ENCODE results near the gene GPX6.
A peak's percentile ranks its signal among the peaks of the same experiment; 100 is the strongest.
"Not testable (repeated sequence)": the region's sequence is repeated elsewhere in the genome, so short reads cannot be mapped to it uniquely, and the experiment has no call there.

The GPX6 gene, protein sequence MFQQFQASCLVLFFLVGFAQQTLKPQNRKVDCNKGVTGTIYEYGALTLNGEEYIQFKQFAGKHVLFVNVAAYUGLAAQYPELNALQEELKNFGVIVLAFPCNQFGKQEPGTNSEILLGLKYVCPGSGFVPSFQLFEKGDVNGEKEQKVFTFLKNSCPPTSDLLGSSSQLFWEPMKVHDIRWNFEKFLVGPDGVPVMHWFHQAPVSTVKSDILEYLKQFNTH

DNA sequence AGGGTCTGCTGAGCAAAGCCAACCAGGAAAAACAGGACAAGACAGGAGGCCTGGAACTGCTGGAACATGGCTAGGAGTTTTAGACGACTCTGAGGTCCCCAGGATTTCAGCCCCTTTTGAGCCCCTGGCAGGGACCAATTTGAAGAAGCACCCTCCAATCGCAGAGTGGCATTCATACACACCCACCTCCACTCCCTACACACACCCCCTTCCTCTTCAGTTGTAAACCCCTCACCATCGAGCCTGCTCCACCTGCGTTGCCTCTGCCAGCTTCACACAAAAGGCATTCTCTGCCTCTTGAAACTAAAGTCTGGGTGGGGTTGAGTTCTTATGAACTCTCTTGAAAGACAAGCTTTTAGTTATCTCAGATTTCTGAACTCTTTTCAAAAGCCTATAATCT lies at the start of gene GPX6:
Gene GPX6 (minus strand): TSS at position 118 of the 400 bp plus-strand sequence. CDS start 50 bp downstream, at position 68.
- no peak for DNase-seq (ENCODE audit: low read depth in 3 of 3)

DNA sequence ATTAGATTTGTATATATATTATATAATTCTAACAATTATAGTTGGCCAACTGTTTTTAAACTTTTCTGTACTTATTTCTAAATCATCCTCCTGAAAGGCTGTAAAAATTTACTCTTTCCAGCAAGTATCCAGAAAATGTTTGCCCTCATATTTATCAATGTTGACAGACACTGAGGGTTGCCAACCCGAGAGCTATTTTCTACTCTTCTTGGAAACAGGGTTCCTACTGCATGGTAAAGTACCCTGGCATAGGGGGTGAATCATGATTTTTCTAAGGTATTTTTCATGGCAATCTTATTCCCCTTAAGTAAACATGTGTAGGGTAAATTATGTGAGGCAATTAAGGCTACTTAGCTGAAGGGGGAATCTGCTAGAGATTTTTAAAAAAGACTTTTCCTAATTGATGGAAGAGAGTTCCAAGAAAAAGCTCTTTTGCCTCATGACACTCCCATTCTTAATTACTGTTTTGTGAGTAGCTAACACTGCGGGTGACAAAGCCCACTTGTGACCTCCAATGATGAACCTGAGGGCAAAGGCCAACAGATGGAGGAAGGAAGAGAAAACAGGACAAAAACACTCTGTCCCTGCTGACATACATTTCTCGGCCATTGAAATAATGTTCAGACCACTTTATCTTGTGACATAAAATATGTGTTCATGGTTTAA lies 48.0 kb upstream of the GPX6 start:
- no peak for DNase-seq (ENCODE audit: low read depth in 3 of 3)

DNA sequence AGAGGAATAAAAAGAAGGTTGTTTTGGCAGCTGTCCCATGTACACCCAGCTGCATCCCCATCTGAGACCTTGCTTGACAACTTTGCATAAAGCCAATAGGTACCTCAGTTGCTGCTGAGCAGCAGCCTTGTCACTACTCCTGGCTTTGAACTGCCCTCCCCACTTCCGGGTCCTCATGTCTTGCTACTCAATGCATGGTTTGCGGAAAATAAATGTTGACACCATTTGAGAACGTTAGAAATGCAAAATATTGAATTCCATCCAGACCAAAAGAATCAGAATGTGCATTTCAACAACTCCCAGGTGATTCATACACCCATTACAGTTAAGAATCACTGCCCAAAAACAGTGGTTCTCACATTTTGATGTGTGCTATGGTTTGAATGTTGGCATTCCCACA lies 43.0 kb upstream of the GPX6 start:
- no peak for DNase-seq (ENCODE audit: low read depth in 3 of 3)

DNA sequence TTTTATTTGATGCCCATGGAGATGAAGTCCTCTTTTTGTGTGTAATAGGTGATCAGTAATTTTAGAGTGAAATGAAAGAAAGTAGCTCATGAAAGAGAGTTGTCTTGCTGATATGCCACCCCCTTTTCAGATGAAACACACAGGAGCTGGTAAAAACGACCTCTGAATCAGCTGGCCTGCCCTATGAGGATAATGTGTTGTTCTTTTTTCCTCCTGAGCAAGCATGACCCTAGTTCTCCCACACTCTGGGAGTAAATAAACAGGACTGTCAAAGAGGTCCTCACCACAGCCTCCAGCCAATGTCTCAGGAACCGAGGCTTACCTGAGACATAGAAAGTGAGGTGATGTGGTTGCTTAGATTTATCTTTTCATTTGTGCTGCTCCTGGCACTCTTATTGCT lies 39.5 kb upstream of the GPX6 start:
- no peak for DNase-seq (ENCODE audit: low read depth in 3 of 3)

DNA sequence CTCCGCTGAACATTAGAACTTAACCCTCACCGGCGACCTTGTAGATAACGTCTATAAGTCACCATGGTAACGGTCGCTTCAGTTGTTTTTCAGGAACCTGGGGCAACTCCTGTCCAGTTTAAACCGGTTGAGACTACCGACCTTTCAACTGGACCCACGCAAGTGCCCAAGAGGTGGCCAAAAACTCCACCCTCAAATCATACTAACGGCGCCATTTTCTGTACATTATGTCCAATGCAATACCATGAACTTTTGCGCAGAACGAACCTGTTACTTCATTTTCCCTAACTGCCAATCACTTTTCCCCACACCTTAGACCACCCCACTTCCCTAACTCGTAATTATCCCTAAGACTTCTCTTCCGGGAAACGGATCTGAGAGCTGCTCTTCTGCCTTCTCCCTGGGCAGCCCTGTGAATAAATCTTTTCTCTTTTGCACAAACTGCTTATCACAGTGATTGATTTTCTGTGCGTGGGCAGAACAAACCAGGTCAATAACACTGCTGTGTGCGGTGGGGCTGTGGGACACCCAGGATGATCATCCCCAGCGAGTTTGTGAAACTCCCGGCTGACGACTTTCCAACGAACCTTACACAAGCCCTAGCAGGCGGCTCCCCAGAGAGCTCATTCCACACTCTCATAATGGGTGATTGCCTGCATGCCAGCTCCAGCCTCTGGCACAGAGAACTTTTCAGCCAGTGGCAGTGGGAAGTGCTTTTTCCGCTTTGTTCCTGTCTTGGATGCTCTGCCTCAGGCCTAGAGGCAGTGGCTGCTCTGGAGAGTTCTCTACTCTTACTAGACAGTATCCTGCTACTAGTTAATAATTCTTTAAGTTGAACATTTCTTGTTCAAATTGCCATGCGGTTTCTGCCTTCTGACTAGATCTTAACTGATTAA lies 38.6 kb upstream of the GPX6 start:
- no peak for DNase-seq (ENCODE audit: low read depth in 3 of 3)

DNA sequence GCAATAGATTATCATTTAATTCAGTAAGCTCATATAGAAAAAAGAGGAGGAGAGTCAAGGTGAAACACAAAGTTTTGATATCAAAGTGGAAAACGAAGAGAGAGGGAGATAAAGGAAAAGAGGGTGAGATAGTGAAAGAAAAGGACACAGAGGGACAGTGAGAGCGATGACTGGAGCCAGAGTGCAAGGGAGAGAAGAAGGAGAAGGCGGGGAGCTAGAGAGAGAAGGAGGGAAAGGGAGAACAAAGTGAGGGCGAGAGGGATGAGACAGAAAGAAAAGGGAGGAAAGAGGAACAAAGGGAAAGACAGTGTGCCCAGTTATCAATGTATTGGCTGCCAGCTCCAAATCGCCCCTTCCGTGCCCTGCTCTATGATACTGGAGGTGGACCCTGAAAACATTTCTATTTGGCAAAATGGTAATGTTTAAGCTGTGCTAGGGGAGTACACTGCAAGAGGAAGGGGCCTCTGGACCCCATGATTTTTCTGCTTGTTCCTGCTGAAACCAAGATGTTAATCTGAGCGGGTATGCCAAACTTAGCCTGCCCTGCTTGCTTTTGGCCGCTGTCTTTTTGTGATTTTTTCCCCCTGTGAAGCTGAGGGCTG lies 37.9 kb upstream of the GPX6 start:
- DNase-seq (ENCODE audit: low read depth in 3 of 3), result no peak

DNA sequence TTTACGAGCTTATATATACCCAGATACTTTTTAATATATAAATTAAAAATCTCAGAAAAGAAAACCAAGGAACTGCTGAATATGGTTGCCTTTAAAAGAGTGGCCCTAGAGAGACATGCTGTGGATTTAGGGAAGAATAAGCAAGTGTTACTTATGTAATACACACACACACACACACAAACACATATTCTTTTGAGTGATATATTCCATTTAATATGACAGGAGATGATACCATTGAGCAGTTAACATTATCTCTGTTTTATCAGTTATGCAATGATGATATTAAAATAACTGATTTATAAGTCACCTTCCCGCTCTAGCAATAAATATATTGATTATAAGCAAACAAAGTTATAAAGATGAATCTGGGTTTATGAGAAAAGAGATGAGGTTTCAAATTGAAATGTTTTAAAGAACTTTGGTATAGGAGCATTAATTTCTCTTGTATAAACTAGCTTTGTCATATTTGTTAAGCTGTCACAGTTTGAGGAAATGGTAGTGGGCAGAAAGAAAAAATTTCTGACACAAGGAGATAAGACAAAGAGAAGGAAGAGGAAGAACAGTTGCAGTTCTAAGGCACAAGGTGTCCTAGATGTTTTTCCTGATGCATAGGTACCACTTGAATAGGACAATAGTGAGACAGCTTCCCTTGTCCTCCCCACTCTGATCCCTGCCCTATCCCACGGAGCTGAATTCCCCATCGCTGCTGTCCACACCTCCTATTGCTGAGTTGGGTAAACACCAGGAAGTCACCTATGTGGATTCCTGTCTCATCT lies 36.5 kb upstream of the GPX6 start:
- no peak for DNase-seq (ENCODE audit: low read depth in 3 of 3)

DNA sequence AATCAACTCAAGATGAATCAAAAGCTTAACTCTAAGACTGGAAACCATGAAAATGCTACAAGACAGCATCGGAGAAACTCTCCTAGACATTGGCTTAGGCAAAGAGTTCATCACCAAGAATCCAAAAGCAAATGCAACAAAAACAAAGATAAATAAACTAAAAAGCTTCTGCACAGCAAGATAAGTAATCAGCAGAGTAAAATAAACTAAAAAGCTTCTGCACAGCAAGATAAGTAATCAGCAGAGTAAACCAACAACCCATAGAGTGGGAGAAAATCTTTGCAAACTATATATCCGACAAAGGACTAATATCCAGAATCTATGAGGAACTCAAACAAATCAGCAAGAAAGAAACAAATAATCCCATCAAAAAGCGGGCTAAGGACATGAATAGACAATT lies 31.4 kb upstream of the GPX6 start:
- not testable (repeated sequence) for DNase-seq (ENCODE audit: low read depth in 3 of 3)

DNA sequence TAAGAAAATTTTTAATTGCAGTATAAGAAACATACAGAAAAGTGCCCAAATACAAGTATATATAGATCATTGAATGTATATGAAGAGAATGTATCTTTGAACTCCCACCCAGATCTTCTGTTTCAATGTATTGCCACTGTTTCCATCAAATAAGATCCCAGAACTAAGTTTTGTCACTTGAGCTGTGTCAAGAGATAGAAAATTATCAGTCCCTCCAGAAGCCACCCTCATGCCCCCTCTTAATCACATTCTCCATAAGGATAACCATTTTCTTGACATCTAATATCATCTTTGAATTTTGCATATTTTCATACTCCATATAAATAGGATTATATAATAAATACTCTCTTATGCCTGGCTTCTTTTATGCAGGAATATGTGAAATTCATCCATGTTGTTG lies 30.4 kb upstream of the GPX6 start:
- no peak for DNase-seq (ENCODE audit: low read depth in 3 of 3)

DNA sequence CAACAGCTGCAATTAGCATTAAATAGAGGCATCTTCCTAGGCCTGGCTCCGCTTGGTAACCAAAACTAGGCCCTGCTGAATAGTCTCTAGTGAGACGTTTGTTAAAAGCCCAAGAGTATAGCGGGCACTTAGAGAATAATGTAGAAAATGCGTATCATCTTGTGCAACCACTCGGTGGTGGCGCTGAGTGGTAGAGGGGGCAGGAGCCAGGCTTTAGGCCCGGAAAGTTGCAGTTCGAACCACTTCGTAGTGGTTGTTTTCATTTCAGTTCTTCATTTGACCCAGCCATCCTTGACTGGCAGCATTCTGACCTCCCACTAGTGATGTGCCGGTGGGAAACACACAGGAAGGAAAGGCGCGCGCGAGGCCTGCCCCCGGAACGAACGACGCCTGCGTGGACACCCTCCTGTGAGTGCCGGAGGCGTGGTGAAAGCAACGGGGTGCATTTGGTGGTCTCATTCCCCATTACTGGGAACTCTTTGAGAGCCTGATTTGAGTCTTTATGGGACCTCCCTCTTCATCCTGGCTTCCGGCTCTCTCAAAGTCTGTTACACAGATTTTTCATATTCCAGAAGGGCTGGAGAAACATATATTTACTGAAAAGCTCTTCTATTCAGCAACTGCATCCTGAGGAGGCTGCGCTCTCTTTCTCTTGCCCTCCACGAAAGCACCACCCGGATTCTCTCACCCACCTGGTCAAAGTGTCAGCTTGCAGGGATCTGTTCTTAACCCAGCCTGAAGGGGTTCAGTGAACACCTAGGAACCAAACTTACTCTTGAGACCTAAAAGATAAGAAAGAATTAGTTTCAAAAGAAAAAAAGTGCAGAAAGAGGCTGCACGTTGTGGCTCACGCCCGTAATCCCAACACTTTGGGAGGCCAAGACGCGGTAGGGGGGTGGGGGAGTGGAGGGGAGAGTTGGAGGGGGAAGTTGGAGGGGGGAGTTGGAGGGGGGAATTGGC lies 28.3 kb upstream of the GPX6 start:
- no peak for DNase-seq (ENCODE audit: low read depth in 3 of 3)

DNA sequence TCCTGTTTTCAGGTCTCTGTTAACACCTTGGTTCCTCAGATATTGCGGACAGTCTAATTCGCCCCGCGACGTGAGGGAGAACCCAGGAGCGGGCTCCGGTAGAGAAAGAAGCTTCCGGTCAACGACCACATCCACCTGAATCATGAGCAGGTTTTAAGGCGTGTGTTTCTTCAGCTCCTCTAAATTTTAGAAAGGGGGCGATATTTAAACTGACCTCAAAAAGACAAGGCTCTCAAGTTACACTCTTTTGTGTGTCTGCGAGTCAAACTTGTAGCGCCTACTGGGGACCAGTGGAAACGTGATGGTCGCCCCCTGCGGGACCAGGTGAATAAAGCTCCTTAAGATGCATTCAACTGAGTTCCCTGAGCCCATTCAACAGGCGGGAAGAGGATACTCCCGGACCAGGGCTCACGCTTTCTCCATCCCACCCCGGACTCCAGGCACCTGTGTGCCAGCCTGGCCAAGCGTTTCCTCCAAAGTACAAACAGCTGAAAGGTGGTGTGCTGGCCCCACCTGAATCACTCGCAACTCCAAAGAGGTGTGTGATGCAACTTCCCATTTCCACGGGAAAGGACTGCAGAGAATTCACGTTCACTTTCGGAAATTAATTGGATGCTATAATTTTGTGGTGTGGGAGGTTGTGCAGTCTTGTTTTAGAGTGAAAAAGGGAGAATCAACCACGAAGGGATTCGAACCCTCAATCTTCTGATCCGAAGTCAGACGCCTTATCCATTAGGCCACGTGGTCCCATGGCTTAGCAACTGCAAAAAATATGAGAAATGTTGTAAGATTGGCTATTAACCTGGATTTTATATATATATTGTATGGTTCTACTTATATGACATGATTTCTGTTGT lies 27.1 kb upstream of the GPX6 start:
- peak; percentile 28 to 40 (median 34) for DNase-seq (ENCODE audit: low read depth in 3 of 3)

DNA sequence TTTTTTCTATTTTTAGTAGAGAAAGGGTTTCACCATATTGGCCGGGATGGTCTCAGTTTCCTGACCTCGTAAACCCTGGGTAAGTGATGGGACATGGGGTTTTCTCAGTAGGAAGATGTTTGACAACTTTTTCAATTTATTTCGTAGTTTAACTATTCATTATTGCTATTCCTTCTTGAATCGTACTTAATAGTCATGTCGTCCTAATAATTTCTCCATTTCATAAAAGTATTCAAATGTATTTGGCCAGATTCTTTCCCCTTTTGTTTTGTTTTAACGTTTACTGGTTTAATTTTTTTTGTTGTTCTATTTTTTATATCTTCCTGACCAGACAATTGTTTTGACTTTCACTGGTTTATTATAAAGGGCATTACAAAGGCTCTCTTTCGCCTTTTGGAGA lies 26.4 kb upstream of the GPX6 start:
- no peak for DNase-seq (ENCODE audit: low read depth in 3 of 3)

DNA sequence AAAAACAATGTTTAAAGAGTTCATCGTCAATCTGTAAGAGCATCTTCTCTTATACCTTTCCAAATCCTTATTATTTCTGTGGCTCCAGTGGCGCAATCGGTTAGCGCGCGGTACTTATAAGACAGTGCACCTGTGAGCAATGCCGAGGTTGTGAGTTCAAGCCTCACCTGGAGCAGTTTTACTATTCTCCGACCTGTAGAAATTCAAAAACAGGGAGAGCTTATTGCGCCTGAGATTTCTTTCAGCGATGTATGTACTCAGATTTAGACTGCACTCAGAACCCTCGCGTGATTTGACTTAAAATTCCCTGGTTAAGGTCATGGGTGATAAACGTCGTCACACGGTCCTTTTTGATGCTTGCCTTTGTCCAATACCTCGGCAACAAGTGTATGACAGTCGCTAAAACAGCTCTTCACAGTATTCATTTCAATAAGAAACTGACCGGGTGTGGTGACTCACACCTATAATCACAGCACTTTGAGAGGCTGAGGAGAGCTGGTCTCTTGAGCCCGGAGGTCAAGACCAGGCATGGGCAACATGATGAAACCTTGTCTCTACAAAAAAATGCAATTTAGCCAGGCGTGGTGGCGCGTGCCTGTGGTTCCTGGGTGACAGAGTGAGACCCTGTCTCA lies 22.0 kb upstream of the GPX6 start:
- DNase-seq (ENCODE audit: low read depth in 3 of 3), result no peak

DNA sequence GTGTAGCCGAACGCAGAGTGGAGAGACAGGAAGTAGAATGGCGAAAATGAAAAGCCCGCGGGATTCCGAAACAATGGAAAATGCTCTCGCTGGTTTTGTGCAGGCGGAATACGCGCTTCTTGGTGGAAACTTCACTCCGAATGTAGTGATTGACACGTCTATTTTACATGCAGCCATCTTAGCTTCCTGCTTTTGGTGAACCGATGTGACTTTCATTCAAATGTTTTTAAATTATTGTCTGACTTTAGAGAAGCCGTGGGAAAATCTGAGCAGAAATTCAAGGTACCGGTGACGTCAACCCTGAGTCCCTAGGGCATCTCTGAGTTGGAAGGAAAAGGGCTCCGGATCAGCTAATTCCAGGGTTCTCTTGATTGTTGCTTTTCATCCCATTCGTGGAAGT lies 21.5 kb upstream of the GPX6 start:
- DNase-seq (ENCODE audit: low read depth in 3 of 3), result no peak

DNA sequence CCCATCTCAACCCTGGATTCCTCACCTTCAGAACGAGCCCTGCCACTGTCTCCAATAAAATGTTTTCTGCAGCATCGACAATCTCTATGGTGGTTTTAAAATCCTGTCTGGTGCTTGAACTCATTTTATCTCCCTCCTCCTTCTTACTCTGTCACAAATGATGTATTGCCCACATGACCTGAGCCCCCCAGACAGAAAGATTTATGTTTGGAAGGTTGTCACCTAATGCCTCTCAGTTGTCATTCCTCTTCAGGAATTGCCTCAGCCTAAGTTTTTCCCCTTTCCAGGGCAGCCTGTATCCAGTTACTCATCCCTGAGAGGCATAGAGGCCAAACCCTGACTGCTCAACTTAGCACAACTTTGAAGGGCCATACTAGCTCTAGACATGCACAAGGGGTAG lies 19.3 kb upstream of the GPX6 start:
- DNase-seq (ENCODE audit: low read depth in 3 of 3), result no peak

DNA sequence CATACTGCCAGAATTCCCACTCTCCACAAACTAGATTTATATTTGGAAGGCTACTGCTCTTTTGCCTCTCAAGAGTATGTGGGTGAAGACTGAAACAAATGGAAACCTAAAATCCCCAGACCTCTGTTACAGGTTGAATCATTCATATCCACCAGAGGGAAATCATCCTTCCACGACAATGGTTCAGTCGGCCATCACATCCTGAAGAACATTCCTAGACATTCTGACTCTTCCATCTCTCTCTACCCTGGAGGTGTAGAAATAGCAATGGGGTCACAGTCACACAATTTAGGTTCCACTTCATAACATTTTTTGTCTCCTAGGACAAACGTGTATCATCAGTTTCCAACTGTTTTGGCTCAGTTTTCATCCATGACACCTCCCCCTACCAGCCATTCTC lies 18.7 kb upstream of the GPX6 start:
- DNase-seq (ENCODE audit: low read depth in 3 of 3), result no peak

DNA sequence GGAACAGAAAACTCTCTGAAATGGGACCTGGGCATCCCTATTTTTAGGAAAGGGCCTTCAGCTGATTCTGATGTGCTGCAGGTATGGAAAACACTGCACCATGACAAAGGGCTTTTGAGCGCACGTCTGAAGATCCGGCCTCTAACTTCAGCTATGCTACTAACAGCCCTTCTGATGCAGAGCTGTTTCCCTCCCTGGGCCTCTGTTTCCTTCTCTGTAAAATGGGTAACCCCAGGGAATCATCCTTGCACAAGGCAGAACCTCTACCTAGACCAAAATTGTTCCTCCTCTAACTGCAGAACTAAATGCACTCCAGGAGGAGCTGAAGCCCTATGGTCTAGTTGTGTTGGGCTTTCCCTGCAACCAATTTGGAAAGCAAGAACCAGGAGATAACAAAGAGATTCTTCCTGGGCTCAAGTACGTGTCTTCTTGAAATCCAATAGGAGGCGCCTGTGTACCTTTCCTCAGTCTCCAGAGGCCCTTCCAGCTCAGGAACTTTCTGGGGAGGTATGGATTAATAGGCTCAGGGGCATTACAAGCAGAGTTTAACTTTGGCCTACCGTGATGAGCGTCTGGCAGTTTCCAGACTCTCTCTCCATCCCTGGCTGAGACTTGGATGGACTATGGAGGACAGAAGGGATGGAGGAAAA lies 16.0 kb upstream of the GPX6 start:
- no peak for DNase-seq (ENCODE audit: low read depth in 3 of 3)

DNA sequence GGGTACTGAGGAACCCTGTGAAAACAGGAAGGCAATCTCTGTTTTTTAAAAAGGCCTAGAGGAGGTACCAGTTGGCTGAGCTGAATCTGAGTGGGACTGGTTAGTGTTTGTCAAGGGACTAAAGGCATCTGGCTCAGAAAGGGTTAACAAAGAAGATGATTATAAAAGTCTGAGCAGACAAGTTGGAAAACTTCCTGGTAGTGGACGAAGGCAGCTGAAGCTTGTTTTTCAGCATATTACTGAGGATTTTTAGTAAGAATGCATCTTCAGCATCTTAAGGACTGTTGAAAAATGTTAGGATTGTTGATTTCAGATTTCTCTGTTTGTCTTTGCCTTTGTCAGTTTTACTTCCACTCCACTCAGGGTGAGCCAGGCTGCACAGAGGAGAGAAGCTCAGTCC lies 15.2 kb upstream of the GPX6 start:
- no peak for DNase-seq (ENCODE audit: low read depth in 3 of 3)
